Loucy (cell line): ENCODE measurements around the gene STRADA.

Experiments
- CTCF ChIP-seq: fragments of 200-600 bp; sonication (generic); conservative IDR thresholded peaks from 2 replicates; pipeline ENCODE4 v1.5.1; 2014; ENCODE audit warnings: mild to moderate bottlenecking, antibody characterized with exemption, low read length
- EZH2phosphoT487 ChIP-seq: fragments of 200-600 bp; IDR thresholded peaks from 2 replicates; pipeline ENCODE4 v1.6.1; 2018; ENCODE audit warnings: antibody characterized with exemption, mild to moderate bottlenecking, moderate library complexity, borderline replicate concordance

GRCh38 chr17:63657786-63658185 lies 83.8 kb downstream of the STRADA start:
- TF ChIP-seq CTCF (no peak), EZH2phosphoT487 (no peak)
